Measurements from ENCODE around the gene APPL2.

The APPL2 gene

GRCh38 chr12:105275997-105276733 is 40.2 kb upstream of the APPL2 start:
- TF ChIP-seq CTCF (IDR thresholded peaks at IDR 0.05; ENCODE audit: low read length): no peak
- TF ChIP-seq EZH2 (IDR thresholded peaks at IDR 0.05; ENCODE audit: borderline replicate concordance, low read length): no peak

GRCh38 chr12:105274571-105274970 is 38.6 kb upstream of the APPL2 start:
- Histone ChIP-seq H3K4me2 (ENCODE audit: low read length) (no peak overlapping the region), H3K9ac (ENCODE audit: low read length) (no peak overlapping the region), H2AFZ (ENCODE audit: low read length) (no peak overlapping the region), H3K9me2 (ENCODE audit: low read depth, low read length) (no peaks in the 10 kb centered on the region), H3K4me3 (ENCODE audit: low read depth, low read length, poor library complexity, severe bottlenecking) (no peak overlapping the region), H4K20me1 (ENCODE audit: insufficient read depth, low read length) (no peaks in the 10 kb centered on the region), H3K79me2 (ENCODE audit: insufficient read depth, low read length) (no peaks in the 10 kb centered on the region), H3K36me3 (ENCODE audit: insufficient read depth, low read length) (no peaks in the 10 kb centered on the region), H3K4me1 (ENCODE audit: insufficient read depth, low read length, severe bottlenecking) (no peaks in the 10 kb centered on the region), H3K27me3 (ENCODE audit: insufficient read depth, low read length) (no peaks in the 10 kb centered on the region), H3F3A (ENCODE audit: insufficient read depth, low read length) (no peaks in the 10 kb centered on the region), H3K9me3 (ENCODE audit: low read length) (no peaks in the 10 kb centered on the region), H3K27ac (ENCODE audit: low read depth, low read length, poor library complexity, severe bottlenecking) (no peak overlapping the region)
- TF ChIP-seq EZH2 (IDR thresholded peaks at IDR 0.05; ENCODE audit: borderline replicate concordance, low read length) (no peak), CTCF (IDR thresholded peaks at IDR 0.05; ENCODE audit: low read length) (no peak)

More at GRCh38 chr12:105275997-105276733, 40.2 kb upstream of the APPL2 start:
- Histone ChIP-seq H3K27ac (ENCODE audit: low read depth, low read length, poor library complexity, severe bottlenecking) (no peak overlapping the region), H3K4me1 (ENCODE audit: insufficient read depth, low read length, severe bottlenecking) (no peaks in the 10 kb centered on the region), H3K4me2 (ENCODE audit: low read length) (no peak overlapping the region), H2AFZ (ENCODE audit: low read length) (no peak overlapping the region), H3K9me3 (ENCODE audit: low read length) (no peaks in the 10 kb centered on the region), H3K27me3 (ENCODE audit: insufficient read depth, low read length) (no peaks in the 10 kb centered on the region), H3K4me3 (ENCODE audit: low read depth, low read length, poor library complexity, severe bottlenecking) (no peak overlapping the region), H3F3A (ENCODE audit: insufficient read depth, low read length) (no peaks in the 10 kb centered on the region), H3K79me2 (ENCODE audit: insufficient read depth, low read length) (no peaks in the 10 kb centered on the region), H3K36me3 (ENCODE audit: insufficient read depth, low read length) (no peaks in the 10 kb centered on the region), H3K9me2 (ENCODE audit: low read depth, low read length) (no peaks in the 10 kb centered on the region), H3K9ac (ENCODE audit: low read length) (no peak overlapping the region), H4K20me1 (ENCODE audit: insufficient read depth, low read length) (no peaks in the 10 kb centered on the region)

GRCh38 chr12:105273601-105274000 is 37.6 kb upstream of the APPL2 start:
- no peaks in the 10 kb centered on the region for H3K4me1 ChIP-seq (ENCODE audit: insufficient read depth, low read length, severe bottlenecking)
- no peaks in the 10 kb centered on the region for H3K79me2 ChIP-seq (ENCODE audit: insufficient read depth, low read length)
- H3F3A ChIP-seq (ENCODE audit: insufficient read depth, low read length): no peaks in the 10 kb centered on the region
- no peak overlapping the region for H3K4me2 ChIP-seq (ENCODE audit: low read length)
- H3K4me3 ChIP-seq (ENCODE audit: low read depth, low read length, poor library complexity, severe bottlenecking): no peak overlapping the region
- H3K9me2 ChIP-seq (ENCODE audit: low read depth, low read length): no peaks in the 10 kb centered on the region
- H4K20me1 ChIP-seq (ENCODE audit: insufficient read depth, low read length): no peaks in the 10 kb centered on the region
- no peak for TF ChIP-seq EZH2 (IDR thresholded peaks at IDR 0.05; ENCODE audit: borderline replicate concordance, low read length)
- no peak for TF ChIP-seq CTCF (IDR thresholded peaks at IDR 0.05; ENCODE audit: low read length)
- no peak overlapping the region for H2AFZ ChIP-seq (ENCODE audit: low read length)
- no peak overlapping the region for H3K9ac ChIP-seq (ENCODE audit: low read length)
- H3K27me3 ChIP-seq (ENCODE audit: insufficient read depth, low read length): no peaks in the 10 kb centered on the region
- no peak overlapping the region for H3K27ac ChIP-seq (ENCODE audit: low read depth, low read length, poor library complexity, severe bottlenecking)
- H3K36me3 ChIP-seq (ENCODE audit: insufficient read depth, low read length): no peaks in the 10 kb centered on the region
- no peaks in the 10 kb centered on the region for H3K9me3 ChIP-seq (ENCODE audit: low read length)

All from OCI-LY1 (cell line).